CD4-positive, alpha-beta memory T cell (primary cell): ENCODE results near the gene PSMA3. TPM values are rescaled to one million over a fixed set of nuclear protein-coding genes. Genes with fewer than 3 reads are reported as not detected.

ENCODE experiments used
- CTCF ChIA-PET: fragments of 350-600 bp; sonication (Branson Sonifier 250); formaldehyde crosslinking; loops from one replicate; lab custom pipeline; 2021; ENCODE audit warnings: inconsistent platforms; ENCODE audit not compliant: partially characterized antibody; lab: Charles Lee
- POLR2A ChIA-PET: fragments of 350-600 bp; sonication (Branson Sonifier 250); formaldehyde crosslinking; loops from one replicate; lab custom pipeline; 2021; ENCODE audit not compliant: partially characterized antibody; lab: Charles Lee
- DNase-seq, 5 donors: peaks; one replicate each; pipeline versions ENCODE4 v3.0.0 to v3.0.0-alpha.2; 2020 to 2022; ENCODE audit warnings: mixed read lengths in 1 of 5
- H3K27ac ChIP-seq: one replicate; pipeline ENCODE4 v1.7.0; 2013; ENCODE audit warnings: low read depth, low read length
- H3K27me3 ChIP-seq: 2 replicates; pipeline ENCODE4 v1.7.0; 2013; ENCODE audit warnings: mild to moderate bottlenecking, low read length, moderate library complexity; ENCODE audit not compliant: insufficient read depth
- H3K36me3 ChIP-seq: 2 replicates; pipeline ENCODE4 v1.7.0; 2013; ENCODE audit warnings: mild to moderate bottlenecking, low read length, moderate library complexity; ENCODE audit not compliant: insufficient read depth
- H3K4me1 ChIP-seq: 2 replicates; pipeline ENCODE4 v1.7.0; 2013; ENCODE audit warnings: mild to moderate bottlenecking, low read length, moderate library complexity; ENCODE audit not compliant: insufficient read depth
- H3K4me3 ChIP-seq, 2 donors: one replicate each; pipeline ENCODE4 v1.7.0; 2013; ENCODE audit warnings: low read length in 2 of 2, mild to moderate bottlenecking in 1 of 2
- H3K9me3 ChIP-seq, 2 donors: one replicate each; pipeline ENCODE4 v1.7.0; 2013; ENCODE audit warnings: low read length in 2 of 2, control low read depth in 1 of 2; ENCODE audit not compliant: control insufficient read depth in 1 of 2
- H3K27ac Mint-ChIP-seq, 7 donors: one replicate each; pipeline ENCODE4 v1.8.0; 2020 to 2021; ENCODE audit warnings: mixed read lengths in 7 of 7, mild to moderate bottlenecking in 6 of 7, inconsistent platforms in 3 of 7, moderate library complexity in 3 of 7
- H3K27me3 Mint-ChIP-seq, 2 donors: one replicate each; pipeline ENCODE4 v1.8.0; 2020 to 2021; ENCODE audit warnings: mixed read lengths in 2 of 2
- H3K36me3 Mint-ChIP-seq, 2 donors: one replicate each; pipeline ENCODE4 v1.8.0; 2020 to 2021; ENCODE audit warnings: mixed read lengths in 2 of 2, inconsistent platforms in 1 of 2, mild to moderate bottlenecking in 1 of 2
- H3K4me1 Mint-ChIP-seq, 4 donors: one replicate each; pipeline ENCODE4 v1.8.0; 2020 to 2021; ENCODE audit warnings: mixed read lengths in 4 of 4, mild to moderate bottlenecking in 1 of 4
- H3K4me3 Mint-ChIP-seq, 8 donors: one replicate each; pipeline ENCODE4 v1.8.0; 2020 to 2021; ENCODE audit warnings: mixed read lengths in 8 of 8, mild to moderate bottlenecking in 7 of 8, moderate library complexity in 6 of 8, inconsistent platforms in 3 of 8
- H3K9me3 Mint-ChIP-seq, 8 donors: one replicate each; pipeline ENCODE4 v1.8.0; 2020 to 2021; ENCODE audit warnings: mixed read lengths in 8 of 8, mild to moderate bottlenecking in 5 of 8, inconsistent platforms in 3 of 8, moderate library complexity in 1 of 8
- intact Hi-C: fragments of 100-400 bp; cut with micrococcal nuclease; formaldehyde crosslinking; loops from one replicate; pipeline ENCODE4 v1.15.1; 2023
- polyA plus RNA-seq, 2 donors: library from polyadenylated mRNA; unstranded; fragments of 300-500 nt; fragmentation: Illumina TruSeq; gene quantifications; one replicate each; pipeline ENCODE4 v1.2.3, GENCODE V29; 2021
- total RNA-seq, 2 experiments: library from RNA; stranded (reverse); gene quantifications; one replicate each; pipeline ENCODE4 v1.2.3, GENCODE V29; 2021

The PSMA3 gene
- total and polyA plus RNA-seq, 4 experiments from 2014 or later, result 133 to 180 (median 152) TPM

DNA sequence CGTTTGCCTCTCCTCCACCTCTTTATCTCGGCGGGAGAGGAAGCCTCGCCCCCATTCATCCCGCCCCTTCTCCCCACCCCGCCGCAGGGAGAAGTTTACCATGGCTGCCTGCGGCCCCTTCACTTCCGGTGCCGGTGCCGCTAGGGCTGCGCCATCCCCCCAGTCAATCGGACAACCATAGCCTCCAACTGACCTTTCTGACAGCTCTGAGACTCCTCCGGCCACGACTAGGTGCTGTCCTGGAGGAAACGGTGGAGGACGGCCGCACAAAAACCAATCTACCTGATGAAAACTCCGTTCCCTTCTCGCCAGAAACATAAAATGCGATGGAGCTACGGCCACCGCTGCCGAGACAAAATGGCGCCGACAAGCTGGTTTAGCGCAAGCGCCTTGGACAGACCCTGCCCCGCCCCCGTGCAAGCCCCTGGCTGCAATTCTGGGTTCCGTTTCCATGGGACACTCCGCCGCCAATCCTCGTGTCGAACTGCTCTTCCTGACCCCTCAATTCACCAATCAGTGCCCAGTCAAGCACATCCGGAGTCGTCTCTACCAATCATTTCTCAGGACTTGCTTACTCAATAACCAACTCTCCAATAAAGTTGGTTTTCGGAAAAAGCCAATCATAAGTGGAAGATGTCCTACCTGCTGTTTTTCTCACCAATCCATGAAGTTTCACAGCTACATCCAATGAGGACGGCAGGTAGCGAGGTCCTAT, 53.3 kb downstream of the PSMA3 start:
- H3K4me3 Mint-ChIP-seq, result no peak overlapping the region
- peaks cover 26 to 66% (median 30%) of the 10 kb centered on the region in 4 donors for H3K4me1 Mint-ChIP-seq
- peaks cover 27 to 41% of the 10 kb centered on the region in 2 donors for H3K36me3 Mint-ChIP-seq
- no peak overlapping the region for H3K27ac Mint-ChIP-seq
- intact Hi-C loops, result loop anchor here (1.0 to 2.0 kb wide), 7 partner anchors 9 to 129 kb away; partner anchors contain the start of genes KIAA0586, PSMA3 and TIMM9
- H3K4me3 ChIP-seq, result peak overlapping the region; percentile 76 to 96
- no peaks in the 10 kb centered on the region for H3K9me3 Mint-ChIP-seq
- no peaks in the 10 kb centered on the region for H3K9me3 ChIP-seq
- H3K36me3 ChIP-seq, result peaks cover 16% of the 10 kb centered on the region
- CTCF ChIA-PET, result interaction anchor here (0.5 to 1.6 kb wide), 13 partner anchors 12 to 131 kb away, joined by 3 to 6 read pairs (median 3); partner anchors contain the start of genes ACTR10, KIAA0586, TIMM9 and TOMM20L
- POLR2A ChIA-PET, result interaction anchor here (0.8 to 4.5 kb wide), 37 partner anchors 9 to 1951 kb away, joined by 3 to 91 read pairs (median 7); partner anchors contain the start of genes ACTR10, JKAMP, KIAA0586 and L3HYPDH
- no peaks in the 10 kb centered on the region for H3K27me3 ChIP-seq
- H3K4me1 ChIP-seq, result peaks cover 58% of the 10 kb centered on the region
- H3K27me3 Mint-ChIP-seq, result no peaks in the 10 kb centered on the region
- peak overlapping the region; percentile 94 for H3K27ac ChIP-seq
- DNase-seq, result peak; percentile 98 to 100 (median 99)

GRCh38 chr14:58298477-58299400, 54.1 kb downstream of the PSMA3 start, which contains the start of gene ARID4A:
Gene ARID4A, plus strand, starts transcription at chr14:58298555. Its CDS starts 1,300 bp downstream, at chr14:58299855.
- no peaks in the 10 kb centered on the region for H3K27me3 ChIP-seq
- Mint-ChIP-seq H3K27ac (peak within 1 kb of the TSS in 2 of 7 donors; percentile 88 to 89), H3K4me1 (peaks cover 28 to 65% (median 33%) of the 10 kb centered on the region in 4 donors), H3K9me3 (no peaks in the 10 kb centered on the region), H3K27me3 (no peaks in the 10 kb centered on the region), H3K36me3 (peaks cover 25 to 40% of the 10 kb centered on the region in 2 donors), H3K4me3 (peak within 1 kb of the TSS in 7 of 8 donors; percentile 95 to 99 (median 98))
- intact Hi-C loops, result loop anchor here (1.0 kb wide), 5 partner anchors 33 to 129 kb away; partner anchors contain the start of genes KIAA0586, PSMA3 and TIMM9
- peaks cover 61% of the 10 kb centered on the region for H3K4me1 ChIP-seq
- H3K36me3 ChIP-seq, result peaks cover 22% of the 10 kb centered on the region
- no peaks in the 10 kb centered on the region for H3K9me3 ChIP-seq
- ChIA-PET CTCF (interaction anchor here (0.5 to 1.6 kb wide), 14 partner anchors 13 to 132 kb away, joined by 3 to 6 read pairs (median 3); partner anchors contain the start of genes ACTR10, KIAA0586, TIMM9 and TOMM20L), POLR2A (interaction anchor here (0.8 to 4.5 kb wide), 40 partner anchors 9 to 1950 kb away, joined by 3 to 91 read pairs (median 7); partner anchors contain the start of genes ACTR10, JKAMP, KIAA0586 and L3HYPDH)
- peak; percentile 34 to 65 (median 36) for DNase-seq
- peak within 1 kb of the TSS; percentile 89 to 96 for H3K4me3 ChIP-seq
- peak within 1 kb of the TSS; percentile 94 for H3K27ac ChIP-seq

DNA sequence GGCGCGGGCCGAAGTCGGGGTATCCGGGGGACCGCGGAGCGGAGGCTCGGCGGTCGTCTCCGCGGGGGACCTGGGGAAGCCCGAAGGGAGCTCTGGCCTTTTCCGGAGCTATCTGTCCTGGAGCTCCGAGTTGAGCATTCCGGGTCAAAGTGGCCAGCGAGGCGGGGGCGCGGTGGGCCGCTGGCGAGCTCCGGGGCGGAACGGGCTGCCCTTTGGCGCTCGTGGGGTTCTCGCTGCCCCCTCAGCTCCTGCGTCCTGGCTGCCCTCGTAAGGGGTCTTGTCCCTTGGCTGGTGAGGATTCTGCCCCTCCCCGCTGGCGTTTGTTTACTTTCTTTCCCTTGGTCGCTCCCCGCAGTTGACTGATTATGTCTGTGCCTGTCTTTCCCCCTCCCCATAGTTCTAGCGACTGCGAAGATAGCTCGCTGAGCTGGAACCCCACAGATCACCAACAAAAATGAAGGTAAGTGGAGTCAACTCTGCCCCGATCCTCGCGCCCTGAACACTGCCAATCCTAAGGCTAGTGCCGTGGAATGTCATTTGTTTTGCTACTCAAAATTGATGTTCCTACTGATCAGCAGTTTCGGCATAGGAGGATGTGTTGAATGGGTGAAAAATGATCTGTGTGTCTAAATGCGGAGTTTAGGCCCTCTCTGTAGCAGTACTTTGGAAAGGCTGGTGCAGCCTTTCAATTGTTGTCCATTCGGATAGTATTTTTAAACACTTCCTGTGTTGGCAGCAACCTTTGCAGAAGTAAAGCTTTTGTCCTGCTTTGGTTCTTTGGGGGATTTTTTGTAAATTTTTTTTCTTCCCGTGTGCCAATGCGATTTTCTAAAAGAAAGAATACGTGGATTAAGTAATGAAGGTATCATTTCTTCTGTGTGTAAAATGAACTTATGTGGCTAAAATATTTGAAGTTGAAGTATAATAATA, 55.0 kb downstream of the PSMA3 start:
- Histone ChIP-seq H3K4me3 (peak overlapping the region; percentile 77 to 90), H3K27me3 (no peaks in the 10 kb centered on the region), H3K4me1 (peaks cover 53% of the 10 kb centered on the region), H3K27ac (peak overlapping the region; percentile 73), H3K36me3 (peaks cover 16% of the 10 kb centered on the region), H3K9me3 (no peaks in the 10 kb centered on the region)
- ChIA-PET CTCF (interaction anchor here (0.6 to 1.6 kb wide), 4 partner anchors 14 to 93 kb away, joined by 3 to 5 read pairs (median 4); partner anchors contain the start of gene PSMA3), POLR2A (interaction anchor here (0.5 to 4.5 kb wide), 21 partner anchors 8 to 910 kb away, joined by 3 to 91 read pairs (median 11); partner anchors contain the start of genes ACTR10, KIAA0586, NAA30 and PSMA3)
- H3K4me3 Mint-ChIP-seq, result peak overlapping the region; percentile 95 to 99 (median 98)
- H3K27ac Mint-ChIP-seq, result peak overlapping the region; percentile 89 to 97 (median 95)
- peaks cover 24 to 56% (median 28%) of the 10 kb centered on the region in 4 donors for H3K4me1 Mint-ChIP-seq
- H3K9me3 Mint-ChIP-seq, result no peaks in the 10 kb centered on the region
- peaks cover 19 to 36% of the 10 kb centered on the region in 2 donors for H3K36me3 Mint-ChIP-seq
- intact Hi-C loops, result no loop called here
- peak in 1 of 5 donors; percentile 36 for DNase-seq
- no peaks in the 10 kb centered on the region for H3K27me3 Mint-ChIP-seq

- no peaks in the 10 kb centered on the region for H3K27me3 Mint-ChIP-seq
- intact Hi-C loops, result no loop called here
- H3K27ac Mint-ChIP-seq, result peak overlapping the region in 1 of 7 donors; percentile 18
- Histone ChIP-seq H3K36me3 (peaks cover 25% of the 10 kb centered on the region), H3K4me3 (no peak overlapping the region), H3K27ac (no peak overlapping the region), H3K27me3 (no peaks in the 10 kb centered on the region), H3K9me3 (no peaks in the 10 kb centered on the region), H3K4me1 (peaks cover 35% of the 10 kb centered on the region)
- no peak for DNase-seq
- peaks cover 24 to 48% (median 28%) of the 10 kb centered on the region in 4 donors for H3K4me1 Mint-ChIP-seq
- peaks cover 22 to 42% of the 10 kb centered on the region in 2 donors for H3K36me3 Mint-ChIP-seq
- ChIA-PET POLR2A (interaction anchor here (4.5 kb wide), 1 partner anchor 56 kb away, joined by 91 read pairs; the partner anchor contains the start of gene PSMA3), CTCF (no interaction called here)
- no peaks in the 10 kb centered on the region for H3K9me3 Mint-ChIP-seq
- no peak overlapping the region for H3K4me3 Mint-ChIP-seq
Observed at GRCh38 chr14:58301416-58301815, 56.8 kb downstream of the PSMA3 start.

- peaks cover 40% of the 10 kb centered on the region for H3K36me3 ChIP-seq
- CTCF ChIA-PET, result interaction anchor here (1.1 kb wide), 1 partner anchor 57 kb away, joined by 4 read pairs; no protein-coding TSS in a partner anchor
Observed at GRCh38 chr14:58305730-58306129, 61.1 kb downstream of the PSMA3 start.

More at GRCh38 chr14:58305730-58306129, 61.1 kb downstream of the PSMA3 start:
- POLR2A ChIA-PET, result interaction anchor here (4.4 kb wide), 1 partner anchor 7 kb away, joined by 15 read pairs; the partner anchor contains the start of gene ARID4A
- H3K9me3 Mint-ChIP-seq, result no peaks in the 10 kb centered on the region
- Histone ChIP-seq H3K4me3 (no peak overlapping the region), H3K9me3 (no peaks in the 10 kb centered on the region), H3K4me1 (peaks cover 18% of the 10 kb centered on the region), H3K27ac (no peak overlapping the region), H3K27me3 (no peaks in the 10 kb centered on the region)
- peaks cover 16 to 51% (median 27%) of the 10 kb centered on the region in 4 donors for H3K4me1 Mint-ChIP-seq
- peak overlapping the region in 3 of 7 donors; percentile 23 to 43 (median 23) for H3K27ac Mint-ChIP-seq
- intact Hi-C loops, result no loop called here
- H3K27me3 Mint-ChIP-seq, result no peaks in the 10 kb centered on the region
- H3K36me3 Mint-ChIP-seq, result peaks cover 29 to 65% of the 10 kb centered on the region in 2 donors
- DNase-seq, result no peak
- no peak overlapping the region for H3K4me3 Mint-ChIP-seq
